Fibroblast of lung (primary cell): ENCODE data around the gene DIPK2B. TPM values are rescaled to one million over a fixed set of nuclear protein-coding genes. Genes with fewer than 3 reads are reported as not detected.

Experiments used
- DNase-seq, 2 donors: peaks; one replicate each; pipeline versions ENCODE4 v3.0.0 to v3.0.0-alpha.2; 2010; ENCODE audit warnings: low read depth in 2 of 2
- H2AFZ ChIP-seq: 2 replicates; pipeline ENCODE4 v1.5.1; 2012; ENCODE audit warnings: low read length, control low read depth, inconsistent platforms
- H3K27ac ChIP-seq: 2 replicates; pipeline ENCODE4 v1.5.1; 2011; ENCODE audit warnings: low read length, control low read depth; ENCODE audit not compliant: insufficient read depth
- H3K27me3 ChIP-seq: 2 replicates; pipeline ENCODE4 v1.5.1; 2011; ENCODE audit warnings: mild to moderate bottlenecking, low read length; ENCODE audit not compliant: control insufficient read depth, insufficient read depth
- H3K36me3 ChIP-seq: 2 replicates; pipeline ENCODE4 v1.5.1; 2011; ENCODE audit warnings: low read length; ENCODE audit not compliant: control insufficient read depth, insufficient read depth
- H3K4me1 ChIP-seq: 2 replicates; pipeline ENCODE4 v1.5.1; 2011; ENCODE audit warnings: low read length; ENCODE audit not compliant: control insufficient read depth, insufficient read depth; ENCODE audit errors: extremely low read depth
- H3K4me2 ChIP-seq: 2 replicates; pipeline ENCODE4 v1.5.1; 2011; ENCODE audit warnings: low read length, control low read depth; ENCODE audit not compliant: insufficient read depth; ENCODE audit errors: extremely low read depth
- H3K4me3 ChIP-seq, 4 experiments: fragments of 200-600 bp in 1 of 4; sonication (generic) in 1 of 4; replicated peaks in 1 of 4; 2 replicates each; pipeline ENCODE4 v1.5.1; 2011 to 2016; ENCODE audit warnings: low read length in 4 of 4, low read depth in 3 of 4, mild to moderate bottlenecking in 3 of 4, control low read depth in 2 of 4, inconsistent platforms in 1 of 4, mixed read lengths in 1 of 4; ENCODE audit not compliant: insufficient read depth in 1 of 4; ENCODE audit errors: control extremely low read depth in 1 of 4
- H3K79me2 ChIP-seq: 2 replicates; pipeline ENCODE4 v1.5.1; 2012; ENCODE audit warnings: mild to moderate bottlenecking, low read length, inconsistent platforms; ENCODE audit not compliant: control insufficient read depth, insufficient read depth
- H3K9ac ChIP-seq: 2 replicates; pipeline ENCODE4 v1.5.1; 2011; ENCODE audit warnings: mild to moderate bottlenecking, low read length, control low read depth; ENCODE audit not compliant: insufficient read depth
- H3K9me3 ChIP-seq: 2 replicates; pipeline ENCODE4 v1.5.1; 2012; ENCODE audit warnings: low read depth, low read length; ENCODE audit not compliant: control insufficient read depth, insufficient read depth
- H4K20me1 ChIP-seq: 2 replicates; pipeline ENCODE4 v1.5.1; 2011; ENCODE audit warnings: low read length; ENCODE audit not compliant: control insufficient read depth, insufficient read depth; ENCODE audit errors: extremely low read depth
- CTCF ChIP-seq, 2 donors: IDR thresholded peaks in 1 of 2; conservative IDR thresholded peaks in 1 of 2; 1 replicate in 1 of 2; 2 replicates in 1 of 2; pipeline ENCODE4 v1.5.1; 2011 to 2012; ENCODE audit warnings: low read length in 2 of 2, control low read depth in 1 of 2, inconsistent platforms in 1 of 2, low read depth in 1 of 2, mild to moderate bottlenecking in 1 of 2
- EZH2 ChIP-seq: IDR thresholded peaks from 2 replicates; pipeline ENCODE4 v1.5.1; 2012; ENCODE audit warnings: low read length, control low read depth, mild to moderate bottlenecking; ENCODE audit errors: missing control alignments
- polyA plus RNA-seq, 2 donors: library from polyadenylated mRNA; depleted of rRNA in 1 of 2; stranded (reverse) in 1 of 2; unstranded in 1 of 2; fragments of >200 nt; gene quantifications; 2 replicates each; pipeline ENCODE4 v1.2.1, GENCODE V29; 2011 to 2012; ENCODE audit warnings: missing spikeins in 1 of 2
- total RNA-seq: library from RNA; depleted of rRNA; stranded (reverse); fragments of >200 nt; gene quantifications from 2 replicates; pipeline ENCODE4 v1.2.1, GENCODE V29; 2014

The DIPK2B gene
- total and polyA plus RNA-seq, 2 donors (not counting 1 experiment from before 2014, with no cell fraction given), result not detected

GRCh38 chrX:45187731-45188130 lies 12.9 kb downstream of the DIPK2B start:
- peak overlapping the region; percentile 97 for H2AFZ ChIP-seq
- H3K9me3 ChIP-seq, result no peaks in the 10 kb centered on the region
- no peak overlapping the region for H3K9ac ChIP-seq
- H3K27ac ChIP-seq, result peak overlapping the region; percentile 4
- no peaks in the 10 kb centered on the region for H3K79me2 ChIP-seq
- no peaks in the 10 kb centered on the region for H3K27me3 ChIP-seq
- peak overlapping the region; percentile 63 to 85 (median 67) for H3K4me3 ChIP-seq
- H3K4me2 ChIP-seq, result peak overlapping the region; percentile 80
- no peaks in the 10 kb centered on the region for H3K36me3 ChIP-seq
- DNase-seq, result peak in 1 of 2 donors; percentile 1
- no peaks in the 10 kb centered on the region for H4K20me1 ChIP-seq
- no peak for TF ChIP-seq CTCF (conservative IDR thresholded peaks at IDR 0.05 in 1 of 2, IDR thresholded peaks at IDR 0.05 in 1 of 2; ENCODE audit: low read depth in 1 of 2, low read length in 2 of 2)
- TF ChIP-seq EZH2, result no peak
- no peaks in the 10 kb centered on the region for H3K4me1 ChIP-seq

GRCh38 chrX:45186643-45187026 lies 14.0 kb downstream of the DIPK2B start:
- Histone ChIP-seq H3K4me1 (no peaks in the 10 kb centered on the region), H3K27me3 (no peaks in the 10 kb centered on the region), H3K27ac (no peak overlapping the region), H3K4me2 (peak overlapping the region; percentile 80), H3K9me3 (no peaks in the 10 kb centered on the region), H3K9ac (no peak overlapping the region), H3K79me2 (no peaks in the 10 kb centered on the region), H2AFZ (no peak overlapping the region), H4K20me1 (no peaks in the 10 kb centered on the region), H3K36me3 (no peaks in the 10 kb centered on the region), H3K4me3 (peak overlapping the region in 3 of 4 experiments; percentile 63 to 85 (median 71))
- DNase-seq, result no peak
- TF ChIP-seq EZH2, result no peak
- no peak for TF ChIP-seq CTCF (conservative IDR thresholded peaks at IDR 0.05 in 1 of 2, IDR thresholded peaks at IDR 0.05 in 1 of 2; ENCODE audit: low read depth in 1 of 2, low read length in 2 of 2)

- Histone ChIP-seq H3K4me2 (no peak overlapping the region), H3K36me3 (no peaks in the 10 kb centered on the region), H3K9ac (no peak overlapping the region), H3K27ac (no peak overlapping the region), H3K4me1 (no peaks in the 10 kb centered on the region), H3K27me3 (no peaks in the 10 kb centered on the region), H2AFZ (no peak overlapping the region), H3K9me3 (no peaks in the 10 kb centered on the region), H3K79me2 (no peaks in the 10 kb centered on the region), H3K4me3 (no peak overlapping the region), H4K20me1 (no peaks in the 10 kb centered on the region)
- TF ChIP-seq EZH2 (no peak), CTCF (conservative IDR thresholded peaks at IDR 0.05 in 1 of 2, IDR thresholded peaks at IDR 0.05 in 1 of 2; ENCODE audit: low read depth in 1 of 2, low read length in 2 of 2) (no peak)
- no peak for DNase-seq
Observed at GRCh38 chrX:45184211-45184610, 16.5 kb downstream of the DIPK2B start.
